ENCODE data around the gene UNC80. TPM values are rescaled to one million over a fixed set of nuclear protein-coding genes. Genes with fewer than 3 reads are reported as not detected.

Gene UNC80
- total RNA-seq, 1 experiment from 2014 or later, result not detected

DNA sequence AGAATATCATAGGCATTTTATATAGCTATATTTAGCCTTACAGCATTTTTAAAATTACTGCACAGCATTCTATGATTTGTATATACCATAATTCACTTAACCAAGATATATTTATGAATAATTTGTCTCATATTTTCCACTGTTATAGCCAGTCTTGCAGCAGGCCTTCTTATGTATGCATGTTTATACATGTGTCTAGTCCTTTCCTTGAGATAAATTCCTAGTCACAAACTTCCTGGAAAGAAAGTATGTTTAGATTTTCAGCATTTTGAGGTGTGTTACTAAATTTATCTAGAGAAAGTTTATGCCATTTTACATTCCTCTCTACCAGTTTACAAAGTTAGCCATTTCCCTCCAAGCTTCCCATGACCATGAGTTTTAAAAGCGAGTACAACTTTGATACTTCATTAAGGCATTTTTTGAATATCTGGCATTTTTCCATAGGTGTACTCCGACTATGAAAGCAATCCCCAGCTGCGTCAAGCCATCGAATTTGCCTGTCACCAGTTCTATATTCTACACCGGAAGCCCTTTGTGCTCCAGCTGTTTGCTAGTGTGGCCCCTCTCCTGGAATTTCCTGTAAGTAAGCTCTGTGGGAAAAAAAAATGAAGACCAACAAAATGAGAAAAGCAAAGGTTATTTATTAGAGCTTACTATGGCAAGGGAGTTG lies 171.4 kb downstream of the UNC80 start:
- Histone ChIP-seq H3K36me3 (ENCODE audit: low read depth) (no peaks in the 10 kb centered on the region), H3K4me3 (no peak overlapping the region), H2AFZ (no peak overlapping the region), H3K79me2 (ENCODE audit: low read depth) (no peaks in the 10 kb centered on the region), H3F3A (ENCODE audit: insufficient read depth, low read depth) (no peaks in the 10 kb centered on the region), H3K4me2 (no peak overlapping the region), H3K27ac (no peak overlapping the region), H3K27me3 (ENCODE audit: insufficient read depth, low read depth) (no peaks in the 10 kb centered on the region), H3K9me2 (ENCODE audit: insufficient read depth) (no peaks in the 10 kb centered on the region), H3K9me3 (ENCODE audit: insufficient read depth, low read depth) (no peaks in the 10 kb centered on the region), H4K20me1 (ENCODE audit: insufficient read depth) (no peaks in the 10 kb centered on the region), H3K4me1 (replicated peaks; ENCODE audit: insufficient read depth) (no peaks in the 10 kb centered on the region)
- POLR2A ChIA-PET (ENCODE audit: unreplicated experiment), result no interaction called here
- CTCF ChIA-PET, result interaction anchor here (0.6 kb wide), 1 partner anchor 16 kb away, joined by 3 read pairs; no protein-coding TSS in a partner anchor
- TF ChIP-seq EZH2 (IDR thresholded peaks at IDR 0.05; ENCODE audit: low read depth) (no peak), CTCF (conservative IDR thresholded peaks at IDR 0.05) (no peak)
- intact Hi-C loops (cut with micrococcal nuclease; ENCODE audit: unreplicated experiment), result no loop called here
- no peak for DNase-seq
- BruUV-seq (replicated peaks), result no TSS peak

- intact Hi-C loops (cut with micrococcal nuclease; ENCODE audit: unreplicated experiment), result no loop called here
- H3K4me1 ChIP-seq (replicated peaks; ENCODE audit: insufficient read depth), result no peaks in the 10 kb centered on the region
- no peak overlapping the region for H3K4me2 ChIP-seq
- DNase-seq, result no peak
- H3F3A ChIP-seq (ENCODE audit: insufficient read depth, low read depth), result no peaks in the 10 kb centered on the region
- no TSS peak for BruUV-seq (replicated peaks)
- no peaks in the 10 kb centered on the region for H3K36me3 ChIP-seq (ENCODE audit: low read depth)
- no peaks in the 10 kb centered on the region for H3K79me2 ChIP-seq (ENCODE audit: low read depth)
- H3K9me3 ChIP-seq (ENCODE audit: insufficient read depth, low read depth), result no peaks in the 10 kb centered on the region
- CTCF ChIA-PET, result interaction anchor here (0.6 kb wide), 1 partner anchor 17 kb away, joined by 3 read pairs; no protein-coding TSS in a partner anchor
- no peaks in the 10 kb centered on the region for H4K20me1 ChIP-seq (ENCODE audit: insufficient read depth)
- POLR2A ChIA-PET (ENCODE audit: unreplicated experiment), result no interaction called here
- TF ChIP-seq CTCF (conservative IDR thresholded peaks at IDR 0.05), result no peak
- no peak for TF ChIP-seq EZH2 (IDR thresholded peaks at IDR 0.05; ENCODE audit: low read depth)
- H2AFZ ChIP-seq, result no peak overlapping the region
- no peaks in the 10 kb centered on the region for H3K27me3 ChIP-seq (ENCODE audit: insufficient read depth, low read depth)
- H3K4me3 ChIP-seq, result no peak overlapping the region
- no peaks in the 10 kb centered on the region for H3K9me2 ChIP-seq (ENCODE audit: insufficient read depth)
- H3K27ac ChIP-seq, result no peak overlapping the region
Observed at GRCh38 chr2:209943776-209944175, 172.1 kb downstream of the UNC80 start.

GRCh38 chr2:209946539-209946938 lies 174.9 kb downstream of the UNC80 start:
- no peak for DNase-seq
- Histone ChIP-seq H3K4me3 (no peak overlapping the region), H3K27me3 (ENCODE audit: insufficient read depth, low read depth) (no peaks in the 10 kb centered on the region), H4K20me1 (ENCODE audit: insufficient read depth) (no peaks in the 10 kb centered on the region), H3K79me2 (ENCODE audit: low read depth) (no peaks in the 10 kb centered on the region), H3K9me3 (ENCODE audit: insufficient read depth, low read depth) (no peaks in the 10 kb centered on the region), H3K4me2 (no peak overlapping the region), H3K4me1 (replicated peaks; ENCODE audit: insufficient read depth) (no peaks in the 10 kb centered on the region), H3K36me3 (ENCODE audit: low read depth) (no peaks in the 10 kb centered on the region), H3K9me2 (ENCODE audit: insufficient read depth) (no peaks in the 10 kb centered on the region), H3F3A (ENCODE audit: insufficient read depth, low read depth) (no peaks in the 10 kb centered on the region), H3K27ac (no peak overlapping the region), H2AFZ (no peak overlapping the region)
- BruUV-seq (replicated peaks), result no TSS peak
- TF ChIP-seq EZH2 (IDR thresholded peaks at IDR 0.05; ENCODE audit: low read depth) (no peak), CTCF (conservative IDR thresholded peaks at IDR 0.05) (no peak)
- ChIA-PET POLR2A (ENCODE audit: unreplicated experiment) (no interaction called here), CTCF (no interaction called here)
- intact Hi-C loops (cut with micrococcal nuclease; ENCODE audit: unreplicated experiment), result no loop called here

Measured in PC-9 (cell line).